Gastrocnemius medialis (tissue), 4 donors: Measurements from ENCODE around the gene CFAP46.

Source experiments
- POLR2A ChIP-seq, 2 donors: fragments of 450-650 bp; IDR thresholded peaks; one replicate each; pipeline ENCODE4 v1.6.1; 2017; ENCODE audit warnings: antibody characterized with exemption in 2 of 2, mild to moderate bottlenecking in 2 of 2, moderate library complexity in 2 of 2
- TF ChIP-seq, protein P1 (sequence below), 5 experiments: fragments of 450-650 bp in 3 of 5; fragments of 200-600 bp in 2 of 5; sonication (generic) in 2 of 5; IDR thresholded peaks in 4 of 5; conservative IDR thresholded peaks in 1 of 5; 1 replicate in 4 of 5; 2 replicates in 1 of 5; pipeline ENCODE4 v1.5.1; 2016 to 2019; ENCODE audit warnings: antibody characterized with exemption in 5 of 5, mild to moderate bottlenecking in 3 of 5, moderate library complexity in 3 of 5

DNA sequence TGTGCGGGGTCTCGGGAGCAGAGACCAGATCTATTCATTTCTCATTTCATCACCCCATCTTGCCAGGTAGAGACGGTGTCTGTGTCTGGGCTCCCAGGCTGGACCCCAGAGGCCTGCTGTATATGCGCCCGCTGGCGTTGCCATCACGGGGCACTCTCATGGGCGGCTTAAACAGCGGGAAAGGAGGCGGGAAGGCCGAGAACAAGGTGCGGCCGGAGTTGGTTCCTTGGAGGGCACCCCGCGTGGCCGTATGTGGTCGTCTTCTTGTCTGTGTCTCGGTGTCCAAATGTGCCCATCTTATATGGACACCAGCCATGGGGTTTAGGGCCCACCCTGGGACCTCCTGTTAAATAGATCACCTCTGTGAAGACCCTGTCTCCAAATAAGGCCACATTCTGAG is 2.1 kb upstream of the CFAP46 start:
- TF ChIP-seq POLR2A (IDR thresholded peaks at IDR 0.05), result no peak
- TF ChIP-seq, protein P1, sequence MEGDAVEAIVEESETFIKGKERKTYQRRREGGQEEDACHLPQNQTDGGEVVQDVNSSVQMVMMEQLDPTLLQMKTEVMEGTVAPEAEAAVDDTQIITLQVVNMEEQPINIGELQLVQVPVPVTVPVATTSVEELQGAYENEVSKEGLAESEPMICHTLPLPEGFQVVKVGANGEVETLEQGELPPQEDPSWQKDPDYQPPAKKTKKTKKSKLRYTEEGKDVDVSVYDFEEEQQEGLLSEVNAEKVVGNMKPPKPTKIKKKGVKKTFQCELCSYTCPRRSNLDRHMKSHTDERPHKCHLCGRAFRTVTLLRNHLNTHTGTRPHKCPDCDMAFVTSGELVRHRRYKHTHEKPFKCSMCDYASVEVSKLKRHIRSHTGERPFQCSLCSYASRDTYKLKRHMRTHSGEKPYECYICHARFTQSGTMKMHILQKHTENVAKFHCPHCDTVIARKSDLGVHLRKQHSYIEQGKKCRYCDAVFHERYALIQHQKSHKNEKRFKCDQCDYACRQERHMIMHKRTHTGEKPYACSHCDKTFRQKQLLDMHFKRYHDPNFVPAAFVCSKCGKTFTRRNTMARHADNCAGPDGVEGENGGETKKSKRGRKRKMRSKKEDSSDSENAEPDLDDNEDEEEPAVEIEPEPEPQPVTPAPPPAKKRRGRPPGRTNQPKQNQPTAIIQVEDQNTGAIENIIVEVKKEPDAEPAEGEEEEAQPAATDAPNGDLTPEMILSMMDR (IDR thresholded peaks at IDR 0.05 in 4 of 5, conservative IDR thresholded peaks at IDR 0.05 in 1 of 5), result no peak
